GM12878 (cell line): Measurements from ENCODE around the gene DUSP12. TPM values are rescaled to one million over a fixed set of nuclear protein-coding genes. Genes with fewer than 3 reads are reported as not detected.

Experiments used
- ATAC-seq: fragments of 200-7000 bp; cut with Tn5 transposase; 3 replicates; pipeline ENCODE4 v1.9.1; 2020; ENCODE audit warnings: mild to moderate bottlenecking, moderate library complexity
- BruUV-seq: library from RNA; stranded (reverse); fragments of 400-500 nt; replicated peaks from 2 replicates; lab custom pipeline; 2021; lab: Mats Ljungman, UMichigan
- CTCF ChIA-PET: fragments of 300-600 bp; sonication (Branson Sonifier 250); formaldehyde crosslinking; extraction: SDS; loops from one replicate; lab custom pipeline; 2021; ENCODE audit warnings: inconsistent platforms; lab: Yijun Ruan, JAX
- POLR2A ChIA-PET: fragments of 350-600 bp; formaldehyde crosslinking; extraction: SDS; loops from one replicate; lab custom pipeline; 2021; ENCODE audit warnings: inconsistent platforms; lab: Charles Lee
- RAD21 ChIA-PET: fragments of 300-600 bp; sonication (Branson Sonifier 250); formaldehyde crosslinking; loops from one replicate; lab custom pipeline; 2023; ENCODE audit warnings: antibody characterized with exemption; ENCODE audit not compliant: unreplicated experiment; lab: Charles Lee
- SMC1A ChIA-PET: fragments of 300-600 bp; sonication (Branson Sonifier 250); formaldehyde crosslinking; loops from one replicate; lab custom pipeline; 2023; ENCODE audit not compliant: unreplicated experiment, uncharacterized antibody; lab: Charles Lee
- DNase-seq: peaks from one replicate; pipeline ENCODE4 v3.0.0-alpha.2; 2011; ENCODE audit warnings: low read depth, low spot score
- FAIRE-seq: peaks from 3 replicates; lab custom pipeline; 2011; peaks lifted over from hg19 to GRCh38; lab: Jason Lieb, UNC
- H2AFZ ChIP-seq: 2 replicates; pipeline ENCODE4 v1.6.0; 2011; ENCODE audit warnings: low read depth, low read length, control low read depth; ENCODE audit not compliant: control insufficient read depth
- H3K27ac ChIP-seq: 2 replicates; pipeline ENCODE4 v1.5.1; 2011; ENCODE audit warnings: control low read depth; ENCODE audit not compliant: control insufficient read depth, insufficient read depth
- H3K27me3 ChIP-seq, 2 experiments: replicated peaks in 1 of 2; 2 replicates each; pipeline versions ENCODE4 v1.6.0 to v1.6.1; 2011; ENCODE audit warnings: low read length in 1 of 2; ENCODE audit not compliant: control insufficient read depth in 2 of 2, insufficient read depth in 2 of 2
- H3K36me3 ChIP-seq, 2 experiments: 2 replicates each; pipeline ENCODE4 v1.5.1; 2011; ENCODE audit warnings: low read length in 1 of 2; ENCODE audit not compliant: control insufficient read depth in 2 of 2, insufficient read depth in 2 of 2
- H3K4me1 ChIP-seq: 2 replicates; pipeline ENCODE4 v1.6.1; 2011; ENCODE audit warnings: mild to moderate bottlenecking, low read length, moderate library complexity, mixed read lengths; ENCODE audit not compliant: control insufficient read depth, insufficient read depth
- H3K4me2 ChIP-seq: 2 replicates; pipeline ENCODE4 v1.6.0; 2011; ENCODE audit warnings: control low read depth; ENCODE audit not compliant: control insufficient read depth, insufficient read depth
- H3K4me3 ChIP-seq: fragments of 200-600 bp; sonication (generic); 2 replicates; pipeline ENCODE4 v1.5.1; 2016
- H3K79me2 ChIP-seq: 2 replicates; pipeline ENCODE4 v1.6.0; 2011; ENCODE audit warnings: low read length; ENCODE audit not compliant: control insufficient read depth, insufficient read depth
- H3K9ac ChIP-seq: 2 replicates; pipeline ENCODE4 v1.8.0; 2011; ENCODE audit warnings: low read length, control low read depth, mixed read lengths; ENCODE audit not compliant: control insufficient read depth, insufficient read depth
- H3K9me3 ChIP-seq: replicated peaks from 3 replicates; pipeline ENCODE4 v1.5.1; 2011; ENCODE audit warnings: mild to moderate bottlenecking, low read length; ENCODE audit not compliant: control insufficient read depth, insufficient read depth
- H4K20me1 ChIP-seq: 2 replicates; pipeline ENCODE4 v1.6.0; 2011; ENCODE audit not compliant: control insufficient read depth, insufficient read depth
- CHD4 ChIP-seq: fragments of 200-600 bp; sonication (generic); IDR thresholded peaks from 2 replicates; pipeline ENCODE4 v1.6.1; 2016; ENCODE audit warnings: mild to moderate bottlenecking
- ZNF592 ChIP-seq: fragments of 450-650 bp; IDR thresholded peaks from 2 replicates; pipeline ENCODE4 v1.6.1; 2017; ENCODE audit warnings: mild to moderate bottlenecking, moderate library complexity
- ZNF622 ChIP-seq: fragments of 450-650 bp; IDR thresholded peaks from 2 replicates; pipeline ENCODE4 v1.6.1; 2017; ENCODE audit warnings: mild to moderate bottlenecking, inconsistent platforms
- WGBS: methylation state at CpG from one replicate; pipeline ENCODE4 v1.1.6; 2016; ENCODE audit warnings: low lambda C conversion rate; ENCODE audit not compliant: insufficient replicate concordance, insufficient coverage; ENCODE audit errors: missing lambda C conversion rate; 5-methylcytosine and 5-hydroxymethylcytosine counted together
- in situ Hi-C: fragments of 300-500 bp; cut with MboI; formaldehyde crosslinking; loops from 9 replicates; pipeline ENCODE4 v1.14.3; 2018; ENCODE audit warnings: mixed read lengths
- intact Hi-C: fragments of 100-400 bp; cut with micrococcal nuclease; formaldehyde crosslinking; loops from one replicate; pipeline ENCODE4 v1.14.2; 2022; ENCODE audit not compliant: unreplicated experiment
- polyA plus RNA-seq, 11 experiments: library from polyadenylated mRNA; depleted of rRNA in 4 of 11; unstranded in 6 of 11; stranded (reverse) in 5 of 11; fragments of >200 nt; fragmentation: Nextera tagmentation in 4 of 11; fragmentation: Illumina TruSeq in 1 of 11; extraction: Ambion mirVana in 4 of 11; extraction: Trizol in 1 of 11; gene quantifications; 1 replicate in 1 of 11; 2 replicates in 10 of 11; pipeline versions ENCODE4 v1.2.1 to v1.2.3, GENCODE V29; 2011 to 2016; ENCODE audit warnings: inconsistent platforms in 2 of 11, missing spikeins in 2 of 11, low read depth in 1 of 11
- total RNA-seq, 4 experiments: library from RNA; depleted of rRNA in 3 of 4; stranded (reverse); fragments of >200 nt in 3 of 4; fragmentation: Illumina TruSeq in 1 of 4; extraction: Trizol in 1 of 4; gene quantifications; 2 replicates each; pipeline versions ENCODE4 v1.2.1 to v1.2.3, GENCODE V29; 2013 to 2021

DUSP12 gene
- total and polyA plus RNA-seq, 10 of the 15 experiments (the other 5 are each of a cell fraction or from before 2014, with no cell fraction given), result 7.0 to 51.5 (median 35.4) TPM

- TF ChIP-seq ZNF592, result no peak
These were observed 44.0 kb upstream of the DUSP12 start (continued) for GRCh38 chr1:161705537-161705936.

GRCh38 chr1:161706113-161706481, 43.5 kb upstream of the DUSP12 start:
- Histone ChIP-seq H3K9ac (peak overlapping the region; percentile 90; the same call in 1 of the 2 replicates), H3K79me2 (peaks cover 41% of the 10 kb centered on the region), H3K27me3 (no peaks in the 10 kb centered on the region), H3K4me1 (peaks cover 28% of the 10 kb centered on the region), H3K27ac (peak overlapping the region; percentile 85), H2AFZ (peak overlapping the region; percentile 69), H3K4me2 (peak overlapping the region; percentile 94), H3K36me3 (peaks cover 6 to 7% of the 10 kb centered on the region in 2 experiments), H3K9me3 (no peaks in the 10 kb centered on the region), H3K4me3 (peak overlapping the region; percentile 81), H4K20me1 (no peaks in the 10 kb centered on the region)
- ChIA-PET SMC1A (interaction anchor here (1.2 to 5.1 kb wide), 5 partner anchors 11 to 33 kb away, joined by 3 to 61 read pairs (median 45); no protein-coding TSS in a partner anchor), POLR2A (interaction anchor here (2.8 to 3.1 kb wide), 2 partner anchors 23 to 31 kb away, joined by 16 to 23 read pairs; no protein-coding TSS in a partner anchor), CTCF (interaction anchor here (0.6 to 5.0 kb wide), 6 partner anchors 11 to 222 kb away, joined by 3 to 75 read pairs (median 6); no protein-coding TSS in a partner anchor), RAD21 (interaction anchor here (1.7 to 4.7 kb wide), 4 partner anchors 9 to 31 kb away, joined by 5 to 74 read pairs (median 22); no protein-coding TSS in a partner anchor)
- TF ChIP-seq CHD4, result peak; percentile 66; the same call in 1 of the 2 replicates
- no peak for TF ChIP-seq ZNF622
- peak; percentile 7; the same call in 2 of the 3 replicates for ATAC-seq
- in situ Hi-C loops, result no loop called here
- DNase-seq, result no peak
- intact Hi-C loops, result loop anchor here (2.0 kb wide), 2 partner anchors 21 to 33 kb away; no protein-coding TSS in a partner anchor
- WGBS, result 14% methylated on average over 3 of the region's 3 CpGs
- BruUV-seq, result no TSS peak
- FAIRE-seq, result no peak
